ENCODE results near the gene BMP8B. TPM values are rescaled to one million over a fixed set of nuclear protein-coding genes. Genes with fewer than 3 reads are reported as not detected.
"Not testable (repeated sequence)": the region's sequence is repeated elsewhere in the genome, so short reads cannot be mapped to it uniquely, and the experiment has no call there.

BMP8B gene
- total RNA-seq, 1 donor from 2014 or later = 0.33 TPM

- H3K9me3 ChIP-seq (replicated peaks); intact Hi-C loops (cut with micrococcal nuclease); DNase-seq: not testable (repeated sequence)
Observed at GRCh38 chr1:39764512-39764911, 24.2 kb downstream of the BMP8B start.

DNA sequence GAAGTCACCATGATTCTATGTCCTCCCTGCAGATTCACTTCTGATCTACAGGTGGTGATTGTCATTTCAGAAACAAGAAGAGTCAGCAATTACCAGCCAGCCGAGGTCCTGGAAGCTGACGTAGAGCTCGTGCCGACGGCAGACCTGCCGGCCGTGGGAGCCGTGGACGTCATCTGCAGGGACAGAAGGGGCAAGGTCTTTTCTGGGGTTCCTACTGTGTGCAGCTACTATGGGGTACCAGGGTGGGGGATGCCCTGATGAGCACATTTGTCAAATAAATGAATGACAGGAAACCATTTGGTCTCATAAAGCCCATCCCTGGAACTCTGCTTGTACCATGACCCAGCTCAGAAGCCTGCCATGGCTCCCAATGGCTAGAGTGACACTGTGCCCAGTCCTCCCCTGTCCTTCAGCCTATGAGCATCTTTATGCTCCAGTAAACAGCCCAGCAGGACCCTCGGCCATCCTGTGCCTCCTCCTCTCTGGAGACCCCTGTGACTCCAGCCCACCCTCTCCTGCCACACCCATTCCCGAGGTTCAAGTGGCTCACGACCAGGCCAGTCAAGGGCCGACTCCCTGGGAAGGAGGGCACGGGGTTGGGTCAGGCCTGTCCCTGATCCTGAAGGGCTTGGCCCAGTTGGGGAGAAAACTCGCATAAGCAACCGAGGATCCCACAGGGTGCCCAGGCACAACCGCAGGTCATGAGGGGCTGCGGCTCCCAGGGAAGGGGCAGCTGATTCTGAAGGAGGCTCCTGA lies 24.9 kb downstream of the BMP8B start:
- H3K9me3 ChIP-seq (replicated peaks); H3K4me3 ChIP-seq; DNase-seq; H3K27me3 ChIP-seq (ENCODE audit: low read depth); H3K27ac ChIP-seq (replicated peaks); intact Hi-C loops (cut with micrococcal nuclease); H3K4me1 ChIP-seq: not testable (repeated sequence)
- H3K36me3 ChIP-seq = peaks cover 17% of the 10 kb centered on the region

More at GRCh38 chr1:39764512-39764911, 24.2 kb downstream of the BMP8B start:
- H3K4me3 ChIP-seq; H3K36me3 ChIP-seq; H3K27me3 ChIP-seq (ENCODE audit: low read depth); H3K27ac ChIP-seq (replicated peaks); H3K4me1 ChIP-seq: not testable (repeated sequence)

- Histone ChIP-seq H3K27ac (replicated peaks) (no peak overlapping the region), H3K4me3 (no peak overlapping the region), H3K36me3 (peaks cover 25% of the 10 kb centered on the region), H3K27me3 (ENCODE audit: low read depth) (no peaks in the 10 kb centered on the region), H3K4me1 (no peaks in the 10 kb centered on the region), H3K9me3 (replicated peaks) (no peaks in the 10 kb centered on the region)
- DNase-seq = no peak
- TF ChIP-seq, protein P1, sequence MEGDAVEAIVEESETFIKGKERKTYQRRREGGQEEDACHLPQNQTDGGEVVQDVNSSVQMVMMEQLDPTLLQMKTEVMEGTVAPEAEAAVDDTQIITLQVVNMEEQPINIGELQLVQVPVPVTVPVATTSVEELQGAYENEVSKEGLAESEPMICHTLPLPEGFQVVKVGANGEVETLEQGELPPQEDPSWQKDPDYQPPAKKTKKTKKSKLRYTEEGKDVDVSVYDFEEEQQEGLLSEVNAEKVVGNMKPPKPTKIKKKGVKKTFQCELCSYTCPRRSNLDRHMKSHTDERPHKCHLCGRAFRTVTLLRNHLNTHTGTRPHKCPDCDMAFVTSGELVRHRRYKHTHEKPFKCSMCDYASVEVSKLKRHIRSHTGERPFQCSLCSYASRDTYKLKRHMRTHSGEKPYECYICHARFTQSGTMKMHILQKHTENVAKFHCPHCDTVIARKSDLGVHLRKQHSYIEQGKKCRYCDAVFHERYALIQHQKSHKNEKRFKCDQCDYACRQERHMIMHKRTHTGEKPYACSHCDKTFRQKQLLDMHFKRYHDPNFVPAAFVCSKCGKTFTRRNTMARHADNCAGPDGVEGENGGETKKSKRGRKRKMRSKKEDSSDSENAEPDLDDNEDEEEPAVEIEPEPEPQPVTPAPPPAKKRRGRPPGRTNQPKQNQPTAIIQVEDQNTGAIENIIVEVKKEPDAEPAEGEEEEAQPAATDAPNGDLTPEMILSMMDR (IDR thresholded peaks at IDR 0.05; ENCODE audit: borderline replicate concordance) = no peak
- intact Hi-C loops (cut with micrococcal nuclease) = no loop called here
Observed at GRCh38 chr1:39762550-39763540, 25.8 kb downstream of the BMP8B start.

DNA sequence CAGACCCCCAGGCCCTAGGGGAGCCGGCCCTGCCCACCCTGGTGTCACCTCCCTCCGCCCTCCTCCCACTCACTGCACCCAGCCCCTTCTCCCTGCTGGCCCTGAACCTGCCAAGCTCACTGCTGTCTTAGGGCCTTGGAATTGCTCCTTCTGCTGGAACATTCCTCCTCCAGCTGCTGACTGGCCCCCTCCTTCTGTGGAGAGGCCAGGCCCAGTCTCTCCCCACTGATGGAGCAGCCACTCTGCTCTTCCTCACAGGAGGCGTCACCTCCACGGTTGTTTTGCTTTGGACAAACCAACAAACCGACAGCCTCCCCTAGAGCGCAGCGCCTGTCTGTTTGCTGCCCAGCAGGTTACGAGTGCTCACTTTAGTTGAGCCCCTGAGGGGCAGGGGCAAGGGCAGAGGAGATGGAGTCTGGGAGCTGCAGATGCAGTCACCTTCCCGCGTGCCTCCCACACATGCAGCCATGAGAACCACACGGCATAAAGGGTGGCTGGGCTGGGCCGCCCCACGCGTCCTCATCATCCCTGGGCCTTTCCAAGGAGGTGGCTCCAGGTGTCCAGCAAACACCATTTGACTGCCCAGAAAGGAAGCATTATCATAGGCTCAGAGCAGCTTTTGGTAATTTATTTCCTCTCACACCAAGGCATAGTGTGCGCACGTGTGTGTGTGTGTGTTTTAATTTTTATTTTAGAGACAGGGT lies 27.0 kb downstream of the BMP8B start:
- Histone ChIP-seq H3K27ac (replicated peaks) (no peak overlapping the region), H3K36me3 (peaks cover 36% of the 10 kb centered on the region), H3K9me3 (replicated peaks) (no peaks in the 10 kb centered on the region), H3K27me3 (ENCODE audit: low read depth) (no peaks in the 10 kb centered on the region), H3K4me3 (no peak overlapping the region), H3K4me1 (no peaks in the 10 kb centered on the region)
- DNase-seq = no peak
- intact Hi-C loops (cut with micrococcal nuclease) = no loop called here
- TF ChIP-seq, protein P1 (IDR thresholded peaks at IDR 0.05; ENCODE audit: borderline replicate concordance) = no peak

GRCh38 chr1:39761016-39761415 lies 27.6 kb downstream of the BMP8B start:
- DNase-seq = no peak
- no peaks in the 10 kb centered on the region for H3K27me3 ChIP-seq (ENCODE audit: low read depth)
- peaks cover 40% of the 10 kb centered on the region for H3K36me3 ChIP-seq
- no peaks in the 10 kb centered on the region for H3K9me3 ChIP-seq (replicated peaks)
- TF ChIP-seq, protein P1 (IDR thresholded peaks at IDR 0.05; ENCODE audit: borderline replicate concordance) = no peak
- H3K4me1 ChIP-seq = no peaks in the 10 kb centered on the region
- H3K27ac ChIP-seq (replicated peaks) = no peak overlapping the region
- H3K4me3 ChIP-seq = no peak overlapping the region
- intact Hi-C loops (cut with micrococcal nuclease) = no loop called here

Data from left ventricle myocardium inferior (tissue), 1 donor.